Measurements from ENCODE around the gene NAGS.
A peak's percentile ranks its signal among the peaks of the same experiment; 100 is the strongest.

The NAGS gene

GRCh38 chr17:43983515-43984411 is 20.7 kb upstream of the NAGS start (continued):
- TF ChIP-seq, protein P1, sequence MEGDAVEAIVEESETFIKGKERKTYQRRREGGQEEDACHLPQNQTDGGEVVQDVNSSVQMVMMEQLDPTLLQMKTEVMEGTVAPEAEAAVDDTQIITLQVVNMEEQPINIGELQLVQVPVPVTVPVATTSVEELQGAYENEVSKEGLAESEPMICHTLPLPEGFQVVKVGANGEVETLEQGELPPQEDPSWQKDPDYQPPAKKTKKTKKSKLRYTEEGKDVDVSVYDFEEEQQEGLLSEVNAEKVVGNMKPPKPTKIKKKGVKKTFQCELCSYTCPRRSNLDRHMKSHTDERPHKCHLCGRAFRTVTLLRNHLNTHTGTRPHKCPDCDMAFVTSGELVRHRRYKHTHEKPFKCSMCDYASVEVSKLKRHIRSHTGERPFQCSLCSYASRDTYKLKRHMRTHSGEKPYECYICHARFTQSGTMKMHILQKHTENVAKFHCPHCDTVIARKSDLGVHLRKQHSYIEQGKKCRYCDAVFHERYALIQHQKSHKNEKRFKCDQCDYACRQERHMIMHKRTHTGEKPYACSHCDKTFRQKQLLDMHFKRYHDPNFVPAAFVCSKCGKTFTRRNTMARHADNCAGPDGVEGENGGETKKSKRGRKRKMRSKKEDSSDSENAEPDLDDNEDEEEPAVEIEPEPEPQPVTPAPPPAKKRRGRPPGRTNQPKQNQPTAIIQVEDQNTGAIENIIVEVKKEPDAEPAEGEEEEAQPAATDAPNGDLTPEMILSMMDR (tag by site-specific recombination; IDR thresholded peaks at IDR 0.05), result peak; percentile 65
- peak; percentile 24; the same call in 1 of the 2 replicates for TF ChIP-seq ZNF600 (tag by site-specific recombination; IDR thresholded peaks at IDR 0.05)
- TF ChIP-seq ZNF155 (tag by site-specific recombination; IDR thresholded peaks at IDR 0.05), result no peak
- peak; percentile 9; the same call in 1 of the 2 replicates for TF ChIP-seq WT1 (tag by site-specific recombination; IDR thresholded peaks at IDR 0.05)
- peak; percentile 86 for TF ChIP-seq FEZF1 (tag by site-specific recombination; IDR thresholded peaks at IDR 0.05)
- TF ChIP-seq MEIS1 (CRISPR knock-in tag; IDR thresholded peaks at IDR 0.05; ENCODE audit: borderline replicate concordance), result no peak
- no peak for TF ChIP-seq ZNF138 (tag by site-specific recombination; IDR thresholded peaks at IDR 0.05; ENCODE audit: borderline replicate concordance)
- TF ChIP-seq ZNF670 (tag by site-specific recombination; IDR thresholded peaks at IDR 0.05; ENCODE audit: low read depth), result no peak
- 0 out of 2 replicates have a peak, but pooled peaks have one; percentile 17 for TF ChIP-seq ZBTB17 (tag by site-specific recombination; IDR thresholded peaks at IDR 0.05)
- 0 out of 2 replicates have a peak, but pooled peaks have one; percentile 1 for TF ChIP-seq ZNF341 (tag by site-specific recombination; IDR thresholded peaks at IDR 0.05; ENCODE audit: low read depth)
- no peak for TF ChIP-seq ZNF37A (tag by site-specific recombination; IDR thresholded peaks at IDR 0.05)
- TF ChIP-seq ZNF610 (tag by site-specific recombination; IDR thresholded peaks at IDR 0.05; ENCODE audit: borderline replicate concordance), result no peak
- no peak for TF ChIP-seq ZNF114 (tag by site-specific recombination; IDR thresholded peaks at IDR 0.05)
- no peak for TF ChIP-seq TRIM28 (IDR thresholded peaks at IDR 0.05; ENCODE audit: borderline replicate concordance, low read length)
- no peak for TF ChIP-seq ZNF174 (tag by site-specific recombination; IDR thresholded peaks at IDR 0.05)
- no peak for TF ChIP-seq ZNF561 (tag by site-specific recombination; IDR thresholded peaks at IDR 0.05; ENCODE audit: borderline replicate concordance)
- peak; percentile 81 for TF ChIP-seq ZEB2 (tag by site-specific recombination; IDR thresholded peaks at IDR 0.05)
- TF ChIP-seq ZNF18 (tag by site-specific recombination; IDR thresholded peaks at IDR 0.05), result no peak
- TF ChIP-seq, protein P2, sequence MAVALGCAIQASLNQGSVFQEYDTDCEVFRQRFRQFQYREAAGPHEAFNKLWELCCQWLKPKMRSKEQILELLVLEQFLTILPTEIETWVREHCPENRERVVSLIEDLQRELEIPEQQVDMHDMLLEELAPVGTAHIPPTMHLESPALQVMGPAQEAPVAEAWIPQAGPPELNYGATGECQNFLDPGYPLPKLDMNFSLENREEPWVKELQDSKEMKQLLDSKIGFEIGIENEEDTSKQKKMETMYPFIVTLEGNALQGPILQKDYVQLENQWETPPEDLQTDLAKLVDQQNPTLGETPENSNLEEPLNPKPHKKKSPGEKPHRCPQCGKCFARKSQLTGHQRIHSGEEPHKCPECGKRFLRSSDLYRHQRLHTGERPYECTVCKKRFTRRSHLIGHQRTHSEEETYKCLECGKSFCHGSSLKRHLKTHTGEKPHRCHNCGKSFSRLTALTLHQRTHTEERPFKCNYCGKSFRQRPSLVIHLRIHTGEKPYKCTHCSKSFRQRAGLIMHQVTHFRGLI (tag by site-specific recombination; IDR thresholded peaks at IDR 0.05), result 0 out of 2 replicates have a peak, but pooled peaks have one; percentile 43
- no peak for TF ChIP-seq ZNF529 (tag by site-specific recombination; IDR thresholded peaks at IDR 0.05; ENCODE audit: insufficient replicate concordance)
- TF ChIP-seq ZNF24 (tag by site-specific recombination; IDR thresholded peaks at IDR 0.05), result 0 out of 2 replicates have a peak, but pooled peaks have one; percentile 36
- peak; percentile 21; the same call in 1 of the 2 replicates for TF ChIP-seq SCRT2 (tag by site-specific recombination; IDR thresholded peaks at IDR 0.05)
- no peak for TF ChIP-seq ZNF76 (tag by site-specific recombination; IDR thresholded peaks at IDR 0.05; ENCODE audit: borderline replicate concordance, low read depth)
- TF ChIP-seq, protein P3, sequence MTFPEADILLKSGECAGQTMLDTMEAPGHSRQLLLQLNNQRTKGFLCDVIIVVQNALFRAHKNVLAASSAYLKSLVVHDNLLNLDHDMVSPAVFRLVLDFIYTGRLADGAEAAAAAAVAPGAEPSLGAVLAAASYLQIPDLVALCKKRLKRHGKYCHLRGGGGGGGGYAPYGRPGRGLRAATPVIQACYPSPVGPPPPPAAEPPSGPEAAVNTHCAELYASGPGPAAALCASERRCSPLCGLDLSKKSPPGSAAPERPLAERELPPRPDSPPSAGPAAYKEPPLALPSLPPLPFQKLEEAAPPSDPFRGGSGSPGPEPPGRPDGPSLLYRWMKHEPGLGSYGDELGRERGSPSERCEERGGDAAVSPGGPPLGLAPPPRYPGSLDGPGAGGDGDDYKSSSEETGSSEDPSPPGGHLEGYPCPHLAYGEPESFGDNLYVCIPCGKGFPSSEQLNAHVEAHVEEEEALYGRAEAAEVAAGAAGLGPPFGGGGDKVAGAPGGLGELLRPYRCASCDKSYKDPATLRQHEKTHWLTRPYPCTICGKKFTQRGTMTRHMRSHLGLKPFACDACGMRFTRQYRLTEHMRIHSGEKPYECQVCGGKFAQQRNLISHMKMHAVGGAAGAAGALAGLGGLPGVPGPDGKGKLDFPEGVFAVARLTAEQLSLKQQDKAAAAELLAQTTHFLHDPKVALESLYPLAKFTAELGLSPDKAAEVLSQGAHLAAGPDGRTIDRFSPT (tag by site-specific recombination; IDR thresholded peaks at IDR 0.05), result 0 out of 2 replicates have a peak, but pooled peaks have one; percentile 51
- peak; percentile 93 for TF ChIP-seq ZIC2 (tag by site-specific recombination; IDR thresholded peaks at IDR 0.05)
- no peak for TF ChIP-seq ZNF701 (tag by site-specific recombination; IDR thresholded peaks at IDR 0.05)
- no peak for TF ChIP-seq ZNF658 (tag by site-specific recombination; IDR thresholded peaks at IDR 0.05)
- TF ChIP-seq, protein P4, sequence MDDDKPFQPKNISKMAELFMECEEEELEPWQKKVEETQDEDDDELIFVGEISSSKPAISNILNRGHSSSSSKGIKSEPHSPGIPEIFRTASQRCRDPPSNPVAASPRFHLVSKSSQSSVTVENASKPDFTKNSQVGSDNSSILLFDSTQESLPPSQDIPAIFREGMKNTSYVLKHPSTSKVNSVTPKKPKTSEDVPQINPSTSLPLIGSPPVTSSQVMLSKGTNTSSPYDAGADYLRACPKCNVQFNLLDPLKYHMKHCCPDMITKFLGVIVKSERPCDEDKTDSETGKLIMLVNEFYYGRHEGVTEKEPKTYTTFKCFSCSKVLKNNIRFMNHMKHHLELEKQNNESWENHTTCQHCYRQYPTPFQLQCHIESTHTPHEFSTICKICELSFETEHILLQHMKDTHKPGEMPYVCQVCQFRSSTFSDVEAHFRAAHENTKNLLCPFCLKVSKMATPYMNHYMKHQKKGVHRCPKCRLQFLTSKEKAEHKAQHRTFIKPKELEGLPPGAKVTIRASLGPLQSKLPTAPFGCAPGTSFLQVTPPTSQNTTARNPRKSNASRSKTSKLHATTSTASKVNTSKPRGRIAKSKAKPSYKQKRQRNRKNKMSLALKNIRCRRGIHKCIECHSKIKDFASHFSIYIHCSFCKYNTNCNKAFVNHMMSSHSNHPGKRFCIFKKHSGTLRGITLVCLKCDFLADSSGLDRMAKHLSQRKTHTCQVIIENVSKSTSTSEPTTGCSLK (tag by site-specific recombination; IDR thresholded peaks at IDR 0.05), result no peak
- TF ChIP-seq ZSCAN30 (tag by site-specific recombination; IDR thresholded peaks at IDR 0.05), result no peak
- no peak for TF ChIP-seq ZNF23 (tag by site-specific recombination; IDR thresholded peaks at IDR 0.05; ENCODE audit: borderline replicate concordance)
- TF ChIP-seq ZNF521 (tag by site-specific recombination; IDR thresholded peaks at IDR 0.05), result no peak

Measured in HEK293 (cell line).